Nephron progenitor cell (in vitro differentiated cells): ENCODE results near the gene NINJ1.

ENCODE experiments used
- DNase-seq: peaks from one replicate; pipeline ENCODE4 v3.0.0; 2021
- H3K27ac Mint-ChIP-seq: 2 replicates; pipeline ENCODE4 v1.8.0; 2021; ENCODE audit warnings: mild to moderate bottlenecking, moderate library complexity, mixed read lengths
- H3K27me3 Mint-ChIP-seq: 2 replicates; pipeline ENCODE4 v1.8.0; 2021; ENCODE audit warnings: mild to moderate bottlenecking, low read depth, mixed read lengths; ENCODE audit not compliant: poor library complexity
- H3K36me3 Mint-ChIP-seq: 2 replicates; pipeline ENCODE4 v1.8.0; 2021; ENCODE audit warnings: low read depth, mixed read lengths
- H3K4me1 Mint-ChIP-seq: 2 replicates; pipeline ENCODE4 v1.8.0; 2021; ENCODE audit warnings: mixed read lengths
- H3K4me3 Mint-ChIP-seq: 2 replicates; pipeline ENCODE4 v1.8.0; 2021; ENCODE audit warnings: mild to moderate bottlenecking, moderate library complexity, mixed read lengths
- H3K9me3 Mint-ChIP-seq: 2 replicates; pipeline ENCODE4 v1.8.0; 2021; ENCODE audit warnings: mild to moderate bottlenecking, moderate library complexity, mixed read lengths
- CTCF ChIP-seq: fragments of 200-600 bp; sonication (generic); IDR thresholded peaks from 2 replicates; pipeline ENCODE4 v1.5.0; 2021; ENCODE audit warnings: antibody characterized with exemption

The NINJ1 gene

GRCh38 chr9:93098236-93098946 lies 35.7 kb downstream of the NINJ1 start:
- DNase-seq, result no peak
- H3K36me3 Mint-ChIP-seq, result peaks cover 13% of the 10 kb centered on the region
- H3K4me1 Mint-ChIP-seq, result peaks cover 27% of the 10 kb centered on the region
- no peak overlapping the region for H3K27ac Mint-ChIP-seq
- no peak for TF ChIP-seq CTCF
- H3K27me3 Mint-ChIP-seq, result peaks cover 4% of the 10 kb centered on the region
- no peak overlapping the region for H3K4me3 Mint-ChIP-seq
- H3K9me3 Mint-ChIP-seq, result peaks cover 23% of the 10 kb centered on the region

- no peak for DNase-seq
- Mint-ChIP-seq H3K27me3 (peaks cover 4% of the 10 kb centered on the region), H3K4me3 (peak overlapping the region; percentile 81), H3K27ac (no peak overlapping the region), H3K36me3 (peaks cover 12% of the 10 kb centered on the region), H3K9me3 (peaks cover 17% of the 10 kb centered on the region), H3K4me1 (peaks cover 34% of the 10 kb centered on the region)
- TF ChIP-seq CTCF, result no peak
These were observed 36.4 kb downstream of the NINJ1 start for GRCh38 chr9:93097511-93098201.

- DNase-seq, result no peak
- Mint-ChIP-seq H3K27ac (no peak overlapping the region), H3K9me3 (peaks cover 11% of the 10 kb centered on the region), H3K4me3 (peak overlapping the region; percentile 81), H3K4me1 (peaks cover 42% of the 10 kb centered on the region), H3K36me3 (peaks cover 6% of the 10 kb centered on the region), H3K27me3 (peaks cover 4% of the 10 kb centered on the region)
- no peak for TF ChIP-seq CTCF
These were observed 37.2 kb downstream of the NINJ1 start for GRCh38 chr9:93096811-93097382.

GRCh38 chr9:93096131-93096802 lies 37.8 kb downstream of the NINJ1 start, which contains the start of gene CARD19:
CARD19 (plus strand) TSS chr9:93096217; CDS start chr9:93096346, 129 bp downstream.
- Mint-ChIP-seq H3K27me3 (peaks cover 4% of the 10 kb centered on the region), H3K4me3 (peak within 1 kb of the TSS; percentile 81), H3K9me3 (peaks cover 7% of the 10 kb centered on the region), H3K27ac (no peak within 1 kb of the TSS), H3K4me1 (peaks cover 48% of the 10 kb centered on the region), H3K36me3 (peaks cover 6% of the 10 kb centered on the region)
- no peak for TF ChIP-seq CTCF
- no peak for DNase-seq

GRCh38 chr9:93095205-93096130 lies 38.6 kb downstream of the NINJ1 start:
- peaks cover 55% of the 10 kb centered on the region for H3K4me1 Mint-ChIP-seq
- H3K36me3 Mint-ChIP-seq, result peaks cover 2% of the 10 kb centered on the region
- peak overlapping the region; percentile 67 for H3K4me3 Mint-ChIP-seq
- TF ChIP-seq CTCF, result no peak
- no peaks in the 10 kb centered on the region for H3K9me3 Mint-ChIP-seq
- DNase-seq, result peak; percentile 100
- no peak overlapping the region for H3K27ac Mint-ChIP-seq
- peaks cover 4% of the 10 kb centered on the region for H3K27me3 Mint-ChIP-seq
